ENCODE data around the gene LRPAP1. TPM values are rescaled to one million over a fixed set of nuclear protein-coding genes. Genes with fewer than 3 reads are reported as not detected.

Gene LRPAP1
- total and polyA plus RNA-seq, 7 donors = 25.2 to 127 (median 87.4) TPM

- no peak overlapping the region for H3K27ac ChIP-seq
- peak; percentile 48 for DNase-seq
- no peaks in the 10 kb centered on the region for H3K27me3 ChIP-seq
- H3K9me3 ChIP-seq = no peaks in the 10 kb centered on the region
- H3K4me3 ChIP-seq = no peak overlapping the region
- whole genome bisulfite sequencing, 2 donors = 88 to 92% methylated on average over 33 of the region's 33 CpGs
- intact Hi-C loops (cut with DNase I) = no loop called here
- H3K4me1 ChIP-seq = peaks cover 0 to 17% (median 15%) of the 10 kb centered on the region in 4 donors
- no peak for TF ChIP-seq POLR2AphosphoS5 (IDR thresholded peaks at IDR 0.05)
- TF ChIP-seq POLR2A (IDR thresholded peaks at IDR 0.05) = no peak
- TF ChIP-seq CTCF (IDR thresholded peaks at IDR 0.05) = no peak
- no peak for TF ChIP-seq EP300 (IDR thresholded peaks at IDR 0.05)
- H3K36me3 ChIP-seq = peaks cover 6 to 49% (median 33%) of the 10 kb centered on the region in 4 donors
These were observed 6.4 kb downstream of the LRPAP1 start for GRCh38 chr4:3525532-3526430.

GRCh38 chr4:3524920-3525319 lies 7.3 kb downstream of the LRPAP1 start:
- no peaks in the 10 kb centered on the region for H3K27me3 ChIP-seq
- no peak overlapping the region for H3K27ac ChIP-seq
- 84 to 88% methylated on average over 19 of the region's 19 CpGs for WGBS, 2 donors
- intact Hi-C loops (cut with DNase I) = no loop called here
- peak; percentile 56 for DNase-seq
- peaks cover 11 to 58% (median 37%) of the 10 kb centered on the region in 4 donors for H3K36me3 ChIP-seq
- H3K9me3 ChIP-seq = no peaks in the 10 kb centered on the region
- H3K4me3 ChIP-seq = no peak overlapping the region
- H3K4me1 ChIP-seq = peaks cover 0 to 9% (median 7%) of the 10 kb centered on the region in 4 donors
- TF ChIP-seq EP300 (IDR thresholded peaks at IDR 0.05) (no peak), CTCF (IDR thresholded peaks at IDR 0.05) (no peak), POLR2A (IDR thresholded peaks at IDR 0.05) (no peak)

DNA sequence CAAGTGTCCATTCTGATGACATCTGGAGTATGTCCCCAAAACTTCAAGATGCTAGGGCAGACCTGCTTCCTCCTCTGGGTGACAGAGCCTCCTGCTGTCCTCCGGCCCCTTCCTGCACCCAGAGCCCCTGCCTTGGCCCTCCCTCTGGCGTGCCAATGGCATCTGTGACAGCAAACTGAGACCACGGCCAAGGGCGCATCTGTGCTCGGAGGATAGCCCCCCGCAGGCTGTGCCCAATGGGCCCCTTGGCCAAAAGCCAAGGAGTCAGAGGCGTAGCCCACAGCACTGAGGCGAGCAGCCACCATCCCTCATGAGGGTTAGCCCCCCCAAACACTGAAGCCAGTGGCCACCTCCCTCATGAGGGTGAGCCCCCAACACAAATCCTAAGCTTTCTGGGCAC lies 7.9 kb downstream of the LRPAP1 start:
- 94% methylated on average over 8 of the region's 8 CpGs for WGBS, 2 donors
- peaks cover 17 to 63% (median 39%) of the 10 kb centered on the region in 4 donors for H3K36me3 ChIP-seq
- intact Hi-C loops (cut with DNase I) = no loop called here
- no peak for TF ChIP-seq POLR2AphosphoS5 (IDR thresholded peaks at IDR 0.05)
- TF ChIP-seq CTCF (IDR thresholded peaks at IDR 0.05) = no peak
- no peak for TF ChIP-seq EP300 (IDR thresholded peaks at IDR 0.05)
- no peak for TF ChIP-seq POLR2A (IDR thresholded peaks at IDR 0.05)
- no peak overlapping the region for H3K27ac ChIP-seq
- DNase-seq = peak; percentile 54
- H3K4me1 ChIP-seq = peaks cover 0 to 4% (median 2%) of the 10 kb centered on the region in 4 donors
- H3K9me3 ChIP-seq = no peaks in the 10 kb centered on the region
- H3K4me3 ChIP-seq = no peak overlapping the region
- H3K27me3 ChIP-seq = no peaks in the 10 kb centered on the region

GRCh38 chr4:3523628-3524221 lies 8.5 kb downstream of the LRPAP1 start:
- H3K36me3 ChIP-seq = peaks cover 20 to 70% (median 43%) of the 10 kb centered on the region in 4 donors
- no peaks in the 10 kb centered on the region for H3K27me3 ChIP-seq

More at GRCh38 chr4:3523628-3524221, 8.5 kb downstream of the LRPAP1 start:
- H3K4me3 ChIP-seq = no peak overlapping the region
- 93% methylated on average over 24 of the region's 24 CpGs for WGBS, 2 donors
- H3K4me1 ChIP-seq = peaks cover 0 to 4% (median 2%) of the 10 kb centered on the region in 4 donors
- no peak overlapping the region for H3K27ac ChIP-seq
- no peaks in the 10 kb centered on the region for H3K9me3 ChIP-seq
- TF ChIP-seq CTCF (IDR thresholded peaks at IDR 0.05) = no peak
- no peak for TF ChIP-seq POLR2AphosphoS5 (IDR thresholded peaks at IDR 0.05)
- no peak for TF ChIP-seq EP300 (IDR thresholded peaks at IDR 0.05)
- no peak for TF ChIP-seq POLR2A (IDR thresholded peaks at IDR 0.05)
- peak; percentile 55 for DNase-seq
- intact Hi-C loops (cut with DNase I) = no loop called here

Data from sigmoid colon (tissue), 7 donors.